Hepatocyte (in vitro differentiated cells): ENCODE data around the gene EXOC6B.

ENCODE experiments used
- EZH2 ChIP-seq: fragments of 200-600 bp; sonication (generic); IDR thresholded peaks from 2 replicates; pipeline ENCODE4 v1.6.1; 2016; ENCODE audit warnings: antibody characterized with exemption, mild to moderate bottlenecking, borderline replicate concordance
- EZH2phosphoT487 ChIP-seq: fragments of 200-600 bp; sonication (generic); IDR thresholded peaks from one replicate; pipeline ENCODE4 v1.6.1; 2018; ENCODE audit warnings: antibody characterized with exemption, mild to moderate bottlenecking, low read depth, moderate library complexity; ENCODE audit not compliant: unreplicated experiment, severe bottlenecking

DNA sequence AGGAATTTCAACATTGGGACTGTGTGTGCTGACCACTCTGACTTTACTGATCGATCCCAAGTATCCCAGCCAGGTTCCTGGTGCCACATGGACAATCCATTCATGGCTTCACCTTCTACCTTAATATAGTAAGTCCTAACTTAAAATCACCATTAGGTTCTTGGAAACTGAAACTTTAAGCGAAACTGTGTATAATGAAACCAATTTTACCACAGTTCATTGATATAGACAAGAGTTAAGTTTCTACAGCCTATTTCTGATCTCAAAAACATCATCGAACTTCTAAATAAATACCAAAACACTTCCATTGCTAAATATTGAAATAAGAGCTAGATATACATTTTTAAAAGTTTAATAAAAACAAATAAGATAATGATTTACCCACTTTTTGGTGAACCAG lies 4.4 kb upstream of the EXOC6B start:
- TF ChIP-seq EZH2 (no peak), EZH2phosphoT487 (no peak)
